H1 (cell line): ENCODE results near the gene PPM1D. TPM values are rescaled to one million over a fixed set of nuclear protein-coding genes. Genes with fewer than 3 reads are reported as not detected.

Experiments
- ATF3 ChIP-seq: IDR thresholded peaks from 2 replicates; pipeline ENCODE4 v1.6.1; 2011; ENCODE audit warnings: low read depth, mild to moderate bottlenecking, low read length; ENCODE audit not compliant: insufficient read depth
- PHF8 ChIP-seq: fragments of 200-600 bp; sonication (generic); conservative IDR thresholded peaks from 2 replicates; pipeline ENCODE4 v1.7.1; 2012; ENCODE audit warnings: low read depth, mild to moderate bottlenecking, inconsistent platforms, low read length, moderate library complexity
- SP2 ChIP-seq: IDR thresholded peaks from 2 replicates; pipeline ENCODE4 v1.6.1; 2012; ENCODE audit warnings: mild to moderate bottlenecking, low read length, inconsistent platforms
- polyA plus RNA-seq, 7 experiments: library from polyadenylated mRNA; depleted of rRNA in 3 of 7; stranded (reverse) in 5 of 7; unstranded in 2 of 7; fragments of >200 nt in 5 of 7; fragments of 200-250 nt in 2 of 7; gene quantifications; 1 replicate in 5 of 7; 2 replicates in 1 of 7; 4 replicates in 1 of 7; pipeline versions ENCODE4 v1.2.1 to v1.2.3, GENCODE V29; 2011 to 2013; ENCODE audit warnings: missing spikeins in 2 of 7, mixed read lengths in 2 of 7
- total RNA-seq: library from RNA; stranded (reverse); fragmentation: NEBNext Ultra II Directional; extraction: Animal tissue kit (Norgen Biotek cat#: 25700); gene quantifications from 2 replicates; pipeline ENCODE4 v1.2.1, GENCODE V29; 2021
- TF ChIP-seq, protein P1 (sequence below): fragments of 300-600 bp; sonication (generic); IDR thresholded peaks from 2 replicates; pipeline ENCODE4 v1.7.1; 2012; ENCODE audit warnings: low read length, moderate library complexity, mild to moderate bottlenecking, inconsistent platforms; ENCODE audit not compliant: insufficient replicate concordance

The PPM1D gene
- total and polyA plus RNA-seq, 2 of the 8 experiments (the other 6 are each of a cell fraction or from before 2014, with no cell fraction given): 5.0 to 16.7 TPM

DNA sequence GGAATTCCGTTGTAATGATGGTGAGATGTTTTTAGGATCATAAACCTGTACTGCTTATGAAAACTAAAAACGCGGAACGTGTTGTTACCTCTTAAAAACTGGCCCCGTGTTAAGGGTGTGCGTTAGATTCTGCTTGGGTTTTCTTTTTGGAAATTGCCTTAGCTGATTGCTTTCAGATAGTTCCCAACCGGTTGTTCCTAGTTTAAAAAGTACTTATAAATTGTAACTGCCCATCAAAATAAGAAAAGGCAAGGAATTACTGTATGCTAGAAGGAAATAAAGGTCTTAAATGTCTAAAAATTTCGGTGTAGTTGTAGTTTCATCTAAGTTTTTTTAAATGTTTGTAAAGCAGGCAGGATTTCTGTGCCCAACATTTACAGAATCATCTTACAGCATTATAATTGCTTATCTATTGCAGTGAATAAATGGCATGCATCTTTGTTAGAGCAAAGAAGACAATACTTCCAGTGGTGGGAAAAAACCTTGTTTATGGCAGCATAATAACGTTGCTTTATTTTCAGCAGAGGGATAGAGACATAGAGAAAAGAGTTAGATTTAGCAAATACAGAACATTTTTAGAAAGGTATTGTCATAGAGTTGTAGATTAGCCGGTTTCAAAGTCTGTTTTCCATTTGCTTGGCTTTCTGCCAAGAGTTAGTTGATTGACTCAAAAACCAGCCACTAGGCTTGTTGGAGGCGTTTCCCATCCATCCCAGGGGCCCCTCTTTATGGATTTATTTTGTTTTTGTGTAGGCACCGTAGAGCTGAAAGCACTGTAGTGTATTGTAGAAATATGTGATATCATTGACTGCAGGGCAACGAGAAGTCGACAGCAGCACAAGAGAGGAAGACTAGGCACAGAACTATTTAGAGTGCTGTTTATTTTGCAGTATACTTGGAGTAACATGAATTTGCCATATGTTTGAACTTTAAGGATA, 1.7 kb downstream of the PPM1D start (continued):
- TF ChIP-seq, protein P1, sequence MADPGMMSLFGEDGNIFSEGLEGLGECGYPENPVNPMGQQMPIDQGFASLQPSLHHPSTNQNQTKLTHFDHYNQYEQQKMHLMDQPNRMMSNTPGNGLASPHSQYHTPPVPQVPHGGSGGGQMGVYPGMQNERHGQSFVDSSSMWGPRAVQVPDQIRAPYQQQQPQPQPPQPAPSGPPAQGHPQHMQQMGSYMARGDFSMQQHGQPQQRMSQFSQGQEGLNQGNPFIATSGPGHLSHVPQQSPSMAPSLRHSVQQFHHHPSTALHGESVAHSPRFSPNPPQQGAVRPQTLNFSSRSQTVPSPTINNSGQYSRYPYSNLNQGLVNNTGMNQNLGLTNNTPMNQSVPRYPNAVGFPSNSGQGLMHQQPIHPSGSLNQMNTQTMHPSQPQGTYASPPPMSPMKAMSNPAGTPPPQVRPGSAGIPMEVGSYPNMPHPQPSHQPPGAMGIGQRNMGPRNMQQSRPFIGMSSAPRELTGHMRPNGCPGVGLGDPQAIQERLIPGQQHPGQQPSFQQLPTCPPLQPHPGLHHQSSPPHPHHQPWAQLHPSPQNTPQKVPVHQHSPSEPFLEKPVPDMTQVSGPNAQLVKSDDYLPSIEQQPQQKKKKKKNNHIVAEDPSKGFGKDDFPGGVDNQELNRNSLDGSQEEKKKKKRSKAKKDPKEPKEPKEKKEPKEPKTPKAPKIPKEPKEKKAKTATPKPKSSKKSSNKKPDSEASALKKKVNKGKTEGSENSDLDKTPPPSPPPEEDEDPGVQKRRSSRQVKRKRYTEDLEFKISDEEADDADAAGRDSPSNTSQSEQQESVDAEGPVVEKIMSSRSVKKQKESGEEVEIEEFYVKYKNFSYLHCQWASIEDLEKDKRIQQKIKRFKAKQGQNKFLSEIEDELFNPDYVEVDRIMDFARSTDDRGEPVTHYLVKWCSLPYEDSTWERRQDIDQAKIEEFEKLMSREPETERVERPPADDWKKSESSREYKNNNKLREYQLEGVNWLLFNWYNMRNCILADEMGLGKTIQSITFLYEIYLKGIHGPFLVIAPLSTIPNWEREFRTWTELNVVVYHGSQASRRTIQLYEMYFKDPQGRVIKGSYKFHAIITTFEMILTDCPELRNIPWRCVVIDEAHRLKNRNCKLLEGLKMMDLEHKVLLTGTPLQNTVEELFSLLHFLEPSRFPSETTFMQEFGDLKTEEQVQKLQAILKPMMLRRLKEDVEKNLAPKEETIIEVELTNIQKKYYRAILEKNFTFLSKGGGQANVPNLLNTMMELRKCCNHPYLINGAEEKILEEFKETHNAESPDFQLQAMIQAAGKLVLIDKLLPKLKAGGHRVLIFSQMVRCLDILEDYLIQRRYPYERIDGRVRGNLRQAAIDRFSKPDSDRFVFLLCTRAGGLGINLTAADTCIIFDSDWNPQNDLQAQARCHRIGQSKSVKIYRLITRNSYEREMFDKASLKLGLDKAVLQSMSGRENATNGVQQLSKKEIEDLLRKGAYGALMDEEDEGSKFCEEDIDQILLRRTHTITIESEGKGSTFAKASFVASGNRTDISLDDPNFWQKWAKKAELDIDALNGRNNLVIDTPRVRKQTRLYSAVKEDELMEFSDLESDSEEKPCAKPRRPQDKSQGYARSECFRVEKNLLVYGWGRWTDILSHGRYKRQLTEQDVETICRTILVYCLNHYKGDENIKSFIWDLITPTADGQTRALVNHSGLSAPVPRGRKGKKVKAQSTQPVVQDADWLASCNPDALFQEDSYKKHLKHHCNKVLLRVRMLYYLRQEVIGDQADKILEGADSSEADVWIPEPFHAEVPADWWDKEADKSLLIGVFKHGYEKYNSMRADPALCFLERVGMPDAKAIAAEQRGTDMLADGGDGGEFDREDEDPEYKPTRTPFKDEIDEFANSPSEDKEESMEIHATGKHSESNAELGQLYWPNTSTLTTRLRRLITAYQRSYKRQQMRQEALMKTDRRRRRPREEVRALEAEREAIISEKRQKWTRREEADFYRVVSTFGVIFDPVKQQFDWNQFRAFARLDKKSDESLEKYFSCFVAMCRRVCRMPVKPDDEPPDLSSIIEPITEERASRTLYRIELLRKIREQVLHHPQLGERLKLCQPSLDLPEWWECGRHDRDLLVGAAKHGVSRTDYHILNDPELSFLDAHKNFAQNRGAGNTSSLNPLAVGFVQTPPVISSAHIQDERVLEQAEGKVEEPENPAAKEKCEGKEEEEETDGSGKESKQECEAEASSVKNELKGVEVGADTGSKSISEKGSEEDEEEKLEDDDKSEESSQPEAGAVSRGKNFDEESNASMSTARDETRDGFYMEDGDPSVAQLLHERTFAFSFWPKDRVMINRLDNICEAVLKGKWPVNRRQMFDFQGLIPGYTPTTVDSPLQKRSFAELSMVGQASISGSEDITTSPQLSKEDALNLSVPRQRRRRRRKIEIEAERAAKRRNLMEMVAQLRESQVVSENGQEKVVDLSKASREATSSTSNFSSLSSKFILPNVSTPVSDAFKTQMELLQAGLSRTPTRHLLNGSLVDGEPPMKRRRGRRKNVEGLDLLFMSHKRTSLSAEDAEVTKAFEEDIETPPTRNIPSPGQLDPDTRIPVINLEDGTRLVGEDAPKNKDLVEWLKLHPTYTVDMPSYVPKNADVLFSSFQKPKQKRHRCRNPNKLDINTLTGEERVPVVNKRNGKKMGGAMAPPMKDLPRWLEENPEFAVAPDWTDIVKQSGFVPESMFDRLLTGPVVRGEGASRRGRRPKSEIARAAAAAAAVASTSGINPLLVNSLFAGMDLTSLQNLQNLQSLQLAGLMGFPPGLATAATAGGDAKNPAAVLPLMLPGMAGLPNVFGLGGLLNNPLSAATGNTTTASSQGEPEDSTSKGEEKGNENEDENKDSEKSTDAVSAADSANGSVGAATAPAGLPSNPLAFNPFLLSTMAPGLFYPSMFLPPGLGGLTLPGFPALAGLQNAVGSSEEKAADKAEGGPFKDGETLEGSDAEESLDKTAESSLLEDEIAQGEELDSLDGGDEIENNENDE: peak; percentile 16
- TF ChIP-seq SP2 (peak; percentile 40), PHF8 (no peak), ATF3 (no peak)
